Heart left ventricle (tissue), 13 donors: Measurements from ENCODE around the gene TOP1.

Experiments used
- POLR2A ChIP-seq, 2 donors: fragments of 450-650 bp; IDR thresholded peaks; one replicate each; pipeline ENCODE4 v1.6.1; 2017; ENCODE audit warnings: antibody characterized with exemption in 2 of 2, mild to moderate bottlenecking in 2 of 2, moderate library complexity in 2 of 2
- TF ChIP-seq, protein P1 (sequence below), 12 donors: fragments of 200-600 bp; sonication (generic) in 4 of 12; IDR thresholded peaks; one replicate each; pipeline versions ENCODE4 v1.5.0 to v1.8.0; 2018 to 2022; ENCODE audit warnings: antibody characterized with exemption in 12 of 12, mild to moderate bottlenecking in 5 of 12
- donor health status: ischemic (EF 13 %, LVEDD 7.1; RV severe dilation, severe dysfunction).
- donor health status: DM: no; HTN: yes; CAD: no.
- donor health status: DM: no; HTN: no; CAD: no.
- donor health status: ischemic (EF 25% LVEDD 6.9; RV normal size, moderate dysfunction).
- donor health status: ischemic (EF 25% LVEDD 5.7; RV mildly dilated, moderate dysfunction).
- donor health status: ischemic (EF 35%, LVEDD 5.7; RV mildly dilated, moderate dysfunction).
- donor health status: nonischemic (EF 11% LVEDD 7.7; RV severe dilation, severe dysfunction).
- donor health status: DM: yes; HTN: yes; CAD: no.
- donor health status: PGD.
- donor health status: ischemic (EF 29% LVEDD 5.4; RV normal size, mild dysfunction).
- donor health status: nonischemic (EF 23%, LVEDD 6.1; RV moderate dilation, normal function).

DNA sequence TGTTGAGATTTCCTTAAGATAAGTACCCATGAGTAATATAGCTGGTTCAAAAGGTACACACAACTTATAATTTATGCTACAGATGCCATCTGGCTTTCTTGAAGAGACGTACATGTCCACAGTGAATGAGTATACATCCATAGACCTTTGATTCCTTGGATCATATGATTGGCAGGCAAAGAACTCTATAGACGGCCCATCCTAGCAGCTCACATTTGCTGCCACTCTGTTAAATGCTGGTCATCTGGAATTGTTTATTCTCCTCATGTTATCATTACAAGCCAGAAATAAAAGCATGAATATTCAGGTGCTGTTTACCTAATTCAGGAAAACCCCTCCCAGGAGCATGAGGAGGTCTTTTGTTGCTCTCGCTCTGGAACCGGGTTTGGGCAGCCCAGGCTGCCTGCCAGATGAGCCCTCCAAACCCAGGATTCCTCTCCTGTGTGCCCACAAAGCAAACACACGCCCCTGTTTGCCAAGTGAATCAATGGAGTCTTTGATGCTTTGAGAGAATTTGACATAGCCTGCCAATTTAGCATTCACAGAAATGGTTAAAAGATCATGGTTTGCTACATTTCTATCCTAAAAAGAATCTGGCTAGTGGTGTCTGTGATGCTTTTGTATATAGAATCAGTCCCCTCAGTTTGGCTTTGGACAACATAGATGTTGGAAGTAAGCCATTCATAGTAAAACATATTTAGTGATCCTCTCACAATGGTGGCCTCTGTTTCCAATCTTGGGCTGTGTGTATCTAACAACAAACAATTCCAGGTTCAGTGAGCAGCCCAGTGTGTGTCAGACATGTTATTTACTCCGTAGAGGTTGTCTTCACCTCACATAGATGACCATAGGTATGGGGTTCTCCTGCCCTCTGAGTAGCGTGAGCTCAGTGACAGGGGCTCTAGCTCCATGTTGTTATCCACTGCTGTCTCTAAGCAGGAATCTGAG, 91.3 kb downstream of the TOP1 start:
- TF ChIP-seq, protein P1, sequence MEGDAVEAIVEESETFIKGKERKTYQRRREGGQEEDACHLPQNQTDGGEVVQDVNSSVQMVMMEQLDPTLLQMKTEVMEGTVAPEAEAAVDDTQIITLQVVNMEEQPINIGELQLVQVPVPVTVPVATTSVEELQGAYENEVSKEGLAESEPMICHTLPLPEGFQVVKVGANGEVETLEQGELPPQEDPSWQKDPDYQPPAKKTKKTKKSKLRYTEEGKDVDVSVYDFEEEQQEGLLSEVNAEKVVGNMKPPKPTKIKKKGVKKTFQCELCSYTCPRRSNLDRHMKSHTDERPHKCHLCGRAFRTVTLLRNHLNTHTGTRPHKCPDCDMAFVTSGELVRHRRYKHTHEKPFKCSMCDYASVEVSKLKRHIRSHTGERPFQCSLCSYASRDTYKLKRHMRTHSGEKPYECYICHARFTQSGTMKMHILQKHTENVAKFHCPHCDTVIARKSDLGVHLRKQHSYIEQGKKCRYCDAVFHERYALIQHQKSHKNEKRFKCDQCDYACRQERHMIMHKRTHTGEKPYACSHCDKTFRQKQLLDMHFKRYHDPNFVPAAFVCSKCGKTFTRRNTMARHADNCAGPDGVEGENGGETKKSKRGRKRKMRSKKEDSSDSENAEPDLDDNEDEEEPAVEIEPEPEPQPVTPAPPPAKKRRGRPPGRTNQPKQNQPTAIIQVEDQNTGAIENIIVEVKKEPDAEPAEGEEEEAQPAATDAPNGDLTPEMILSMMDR (IDR thresholded peaks at IDR 0.05) = no peak
- TF ChIP-seq POLR2A (IDR thresholded peaks at IDR 0.05) = no peak
